K562 (cell line): ENCODE data around the gene BACE1. TPM values are rescaled to one million over a fixed set of nuclear protein-coding genes. Genes with fewer than 3 reads are reported as not detected.

Source experiments
- CBX3 ChIP-seq, 2 experiments: IDR thresholded peaks; 1 replicate in 1 of 2; 2 replicates in 1 of 2; pipeline ENCODE4 v1.6.1; 2012; ENCODE audit warnings: inconsistent platforms in 2 of 2, low read length in 2 of 2, borderline replicate concordance in 1 of 2, control low read depth in 1 of 2
- CHD7 ChIP-seq: fragments of 200-600 bp; sonication (generic); IDR thresholded peaks from one replicate; pipeline ENCODE4 v1.6.1; 2012; ENCODE audit warnings: mild to moderate bottlenecking, low read depth, low read length, inconsistent platforms
- COPS2 ChIP-seq: fragments of 450-650 bp; conservative IDR thresholded peaks from 2 replicates; pipeline ENCODE4 v1.6.1; 2016; ENCODE audit warnings: mild to moderate bottlenecking, moderate library complexity
- CREM ChIP-seq: IDR thresholded peaks from 2 replicates; pipeline ENCODE4 v1.6.1; 2014; ENCODE audit warnings: antibody characterized with exemption, low read depth
- EHMT2 ChIP-seq: fragments of 450-650 bp; IDR thresholded peaks from 2 replicates; pipeline ENCODE4 v1.6.1; 2018; ENCODE audit warnings: antibody characterized with exemption
- ELF4 ChIP-seq: fragments of 450-650 bp; formaldehyde crosslinking; IDR thresholded peaks from 2 replicates; pipeline ENCODE4 v1.4.0; 2022; ENCODE audit warnings: missing genetic modification characterization
- MCM7 ChIP-seq, 2 experiments: fragments of 450-650 bp; IDR thresholded peaks; 2 replicates each; pipeline ENCODE4 v1.6.1; 2016 to 2018
- NFATC3 ChIP-seq: fragments of 450-650 bp; IDR thresholded peaks from 2 replicates; pipeline ENCODE4 v1.6.1; 2017; ENCODE audit warnings: mild to moderate bottlenecking
- STAT5B ChIP-seq: fragments of 250-450 bp; sonication (Bioruptor Pico); IDR thresholded peaks from 2 replicates; pipeline ENCODE4 v1.8.0; 2021; ENCODE audit warnings: mild to moderate bottlenecking, inconsistent platforms
- STAT6 ChIP-seq: sonication (generic); formaldehyde crosslinking; IDR thresholded peaks from 2 replicates; pipeline ENCODE4 v1.8.1; 2023; ENCODE audit warnings: mild to moderate bottlenecking, missing genetic modification reagents
- ZNF121 ChIP-seq: sonication (generic); formaldehyde crosslinking; conservative IDR thresholded peaks from 2 replicates; pipeline ENCODE4 v1.8.0; 2022; ENCODE audit warnings: missing genetic modification reagents
- ZNF277 ChIP-seq: fragments of 250-450 bp; sonication (Bioruptor Pico); IDR thresholded peaks from 2 replicates; pipeline ENCODE4 v1.8.0; 2022; ENCODE audit warnings: inconsistent platforms, mild to moderate bottlenecking, moderate library complexity, borderline replicate concordance
- ZNF408 ChIP-seq: fragments of 250-450 bp; sonication (Bioruptor Pico); IDR thresholded peaks from 2 replicates; pipeline ENCODE4 v1.4.0; 2020; ENCODE audit warnings: low read depth, mild to moderate bottlenecking, moderate library complexity
- polyA plus RNA-seq, 8 experiments: library from polyadenylated mRNA; depleted of rRNA in 4 of 8; stranded (reverse) in 5 of 8; unstranded in 3 of 8; fragments of >200 nt; fragmentation: Nextera tagmentation in 2 of 8; fragmentation: Illumina TruSeq in 1 of 8; extraction: Ambion mirVana in 2 of 8; extraction: Trizol in 1 of 8; gene quantifications; 2 replicates each; pipeline versions ENCODE4 v1.2.1 to v1.2.3, GENCODE V29; 2011 to 2014; ENCODE audit warnings: inconsistent platforms in 1 of 8, missing spikeins in 1 of 8
- total RNA-seq, 7 experiments: library from RNA; depleted of rRNA in 6 of 7; stranded (reverse); fragments of >200 nt in 6 of 7; fragmentation: Illumina TruSeq in 2 of 7; extraction: Trizol in 2 of 7; gene quantifications; 2 replicates each; pipeline versions ENCODE4 v1.2.1 to v1.2.3, GENCODE V29; 2011 to 2021; ENCODE audit warnings: low replicate concordance in 1 of 7

BACE1 gene
- total and polyA plus RNA-seq, 9 of the 15 experiments (the other 6 are each of a cell fraction or from before 2014, with no cell fraction given), result 0.01 to 0.25 (median 0.16) TPM; not detected in 5

- TF ChIP-seq ZNF121 (CRISPR knock-in tag) (no peak), MCM7 (IDR thresholded peaks at IDR 0.05) (no peak), COPS2 (no peak), NFATC3 (no peak), CHD7 (no peak), ZNF408 (CRISPR knock-in tag) (no peak), CREM (no peak), CBX3 (IDR thresholded peaks at IDR 0.05; ENCODE audit: borderline replicate concordance in 1 of 2, low read length in 2 of 2) (no peak), STAT5B (CRISPR knock-in tag) (no peak), STAT6 (CRISPR knock-in tag) (no peak), EHMT2 (no peak), ZNF277 (CRISPR knock-in tag) (no peak), ELF4 (CRISPR knock-in tag) (no peak)
These were observed 23.4 kb downstream of the BACE1 start (continued) for GRCh38 chr11:117292616-117293015.
